CD4-positive, alpha-beta memory T cell (primary cell): ENCODE data around the gene ATP8B2. TPM values are rescaled to one million over a fixed set of nuclear protein-coding genes. Genes with fewer than 3 reads are reported as not detected.

Experiments used
- CTCF ChIA-PET: fragments of 350-600 bp; sonication (Branson Sonifier 250); formaldehyde crosslinking; loops from one replicate; lab custom pipeline; 2021; ENCODE audit warnings: inconsistent platforms; ENCODE audit not compliant: partially characterized antibody; lab: Charles Lee
- POLR2A ChIA-PET: fragments of 350-600 bp; sonication (Branson Sonifier 250); formaldehyde crosslinking; loops from one replicate; lab custom pipeline; 2021; ENCODE audit not compliant: partially characterized antibody; lab: Charles Lee
- DNase-seq, 5 donors: peaks; one replicate each; pipeline versions ENCODE4 v3.0.0 to v3.0.0-alpha.2; 2020 to 2022; ENCODE audit warnings: mixed read lengths in 1 of 5
- H3K27ac ChIP-seq: one replicate; pipeline ENCODE4 v1.7.0; 2013; ENCODE audit warnings: low read depth, low read length
- H3K27me3 ChIP-seq: 2 replicates; pipeline ENCODE4 v1.7.0; 2013; ENCODE audit warnings: mild to moderate bottlenecking, low read length, moderate library complexity; ENCODE audit not compliant: insufficient read depth
- H3K36me3 ChIP-seq: 2 replicates; pipeline ENCODE4 v1.7.0; 2013; ENCODE audit warnings: mild to moderate bottlenecking, low read length, moderate library complexity; ENCODE audit not compliant: insufficient read depth
- H3K4me1 ChIP-seq: 2 replicates; pipeline ENCODE4 v1.7.0; 2013; ENCODE audit warnings: mild to moderate bottlenecking, low read length, moderate library complexity; ENCODE audit not compliant: insufficient read depth
- H3K4me3 ChIP-seq, 2 donors: one replicate each; pipeline ENCODE4 v1.7.0; 2013; ENCODE audit warnings: low read length in 2 of 2, mild to moderate bottlenecking in 1 of 2
- H3K9me3 ChIP-seq, 2 donors: one replicate each; pipeline ENCODE4 v1.7.0; 2013; ENCODE audit warnings: low read length in 2 of 2, control low read depth in 1 of 2; ENCODE audit not compliant: control insufficient read depth in 1 of 2
- H3K27ac Mint-ChIP-seq, 7 donors: one replicate each; pipeline ENCODE4 v1.8.0; 2020 to 2021; ENCODE audit warnings: mixed read lengths in 7 of 7, mild to moderate bottlenecking in 6 of 7, inconsistent platforms in 3 of 7, moderate library complexity in 3 of 7
- H3K27me3 Mint-ChIP-seq, 2 donors: one replicate each; pipeline ENCODE4 v1.8.0; 2020 to 2021; ENCODE audit warnings: mixed read lengths in 2 of 2
- H3K36me3 Mint-ChIP-seq, 2 donors: one replicate each; pipeline ENCODE4 v1.8.0; 2020 to 2021; ENCODE audit warnings: mixed read lengths in 2 of 2, inconsistent platforms in 1 of 2, mild to moderate bottlenecking in 1 of 2
- H3K4me1 Mint-ChIP-seq, 4 donors: one replicate each; pipeline ENCODE4 v1.8.0; 2020 to 2021; ENCODE audit warnings: mixed read lengths in 4 of 4, mild to moderate bottlenecking in 1 of 4
- H3K4me3 Mint-ChIP-seq, 8 donors: one replicate each; pipeline ENCODE4 v1.8.0; 2020 to 2021; ENCODE audit warnings: mixed read lengths in 8 of 8, mild to moderate bottlenecking in 7 of 8, moderate library complexity in 6 of 8, inconsistent platforms in 3 of 8
- H3K9me3 Mint-ChIP-seq, 8 donors: one replicate each; pipeline ENCODE4 v1.8.0; 2020 to 2021; ENCODE audit warnings: mixed read lengths in 8 of 8, mild to moderate bottlenecking in 5 of 8, inconsistent platforms in 3 of 8, moderate library complexity in 1 of 8
- intact Hi-C: fragments of 100-400 bp; cut with micrococcal nuclease; formaldehyde crosslinking; loops from one replicate; pipeline ENCODE4 v1.15.1; 2023
- polyA plus RNA-seq, 2 donors: library from polyadenylated mRNA; unstranded; fragments of 300-500 nt; fragmentation: Illumina TruSeq; gene quantifications; one replicate each; pipeline ENCODE4 v1.2.3, GENCODE V29; 2021
- total RNA-seq, 2 experiments: library from RNA; stranded (reverse); gene quantifications; one replicate each; pipeline ENCODE4 v1.2.3, GENCODE V29; 2021

The ATP8B2 gene
- total and polyA plus RNA-seq, 4 experiments from 2014 or later, result 53.5 to 186 (median 141) TPM

DNA sequence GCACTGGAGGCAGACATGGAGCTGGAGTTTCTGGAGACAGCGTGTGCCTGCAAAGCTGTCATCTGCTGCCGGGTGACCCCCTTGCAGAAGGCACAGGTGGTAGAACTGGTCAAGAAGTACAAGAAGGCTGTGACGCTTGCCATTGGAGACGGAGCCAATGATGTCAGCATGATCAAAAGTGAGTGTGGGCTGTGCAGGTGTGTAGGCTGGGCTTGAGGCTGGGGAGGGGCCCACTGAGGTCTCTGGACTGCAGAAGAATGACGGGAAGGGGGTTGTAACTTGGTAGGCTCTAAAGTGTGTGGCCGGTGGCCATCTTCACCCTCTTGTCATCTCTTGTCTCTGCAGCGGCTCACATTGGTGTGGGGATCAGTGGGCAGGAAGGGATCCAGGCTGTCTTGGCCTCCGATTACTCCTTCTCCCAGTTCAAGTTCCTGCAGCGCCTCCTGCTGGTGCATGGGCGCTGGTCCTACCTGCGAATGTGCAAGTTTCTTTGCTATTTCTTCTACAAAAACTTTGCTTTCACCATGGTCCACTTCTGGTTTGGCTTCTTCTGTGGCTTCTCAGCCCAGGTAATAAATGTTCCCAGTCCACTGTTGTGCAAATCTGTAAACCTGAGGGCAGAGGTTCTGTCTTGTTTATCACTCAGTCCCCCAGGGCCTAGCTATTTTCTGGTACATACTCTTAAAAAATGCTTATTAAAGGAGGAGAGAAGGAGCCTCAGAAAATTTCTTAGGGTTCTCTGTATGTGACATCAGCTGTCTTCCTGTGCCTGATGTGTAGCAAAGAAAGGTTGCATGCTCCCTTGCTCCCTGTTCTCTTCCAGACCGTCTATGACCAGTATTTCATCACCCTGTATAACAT is 19.9 kb downstream of the ATP8B2 start:
- peaks cover 89% of the 10 kb centered on the region for H3K36me3 ChIP-seq
- H3K4me1 ChIP-seq, result peaks cover 96% of the 10 kb centered on the region
- no peaks in the 10 kb centered on the region for H3K27me3 ChIP-seq
- no peaks in the 10 kb centered on the region for H3K27me3 Mint-ChIP-seq
- peak overlapping the region; percentile 66 for H3K27ac ChIP-seq
- peaks cover 54 to 98% (median 76%) of the 10 kb centered on the region in 4 donors for H3K4me1 Mint-ChIP-seq
- H3K36me3 Mint-ChIP-seq, result peaks cover 85 to 88% of the 10 kb centered on the region in 2 donors
- H3K4me3 Mint-ChIP-seq, result peak overlapping the region; percentile 87 to 99 (median 94)
- peak overlapping the region; percentile 86 to 98 (median 92) for H3K27ac Mint-ChIP-seq
- POLR2A ChIA-PET, result interaction anchor here (0.8 to 23.5 kb wide), 8 partner anchors 8 to 146 kb away, joined by 3 to 728 read pairs (median 18); partner anchors contain the start of genes ATP8B2, HAX1 and IL6R
- intact Hi-C loops, result loop anchor here (1.0 to 5.0 kb wide), 4 partner anchors 21 to 212 kb away; partner anchors contain the start of genes HAX1 and UBE2Q1
- no peaks in the 10 kb centered on the region for H3K9me3 Mint-ChIP-seq
- peak overlapping the region; percentile 62 for H3K4me3 ChIP-seq
- no peaks in the 10 kb centered on the region for H3K9me3 ChIP-seq
- DNase-seq, result peak; percentile 75 to 84 (median 81)
- CTCF ChIA-PET, result interaction anchor here (0.7 to 20.2 kb wide), 23 partner anchors 9 to 151 kb away, joined by 3 to 543 read pairs (median 5); partner anchors contain the start of genes ATP8B2 and HAX1

GRCh38 chr1:154346276-154346917 is 21.1 kb downstream of the ATP8B2 start:
- Mint-ChIP-seq H3K4me1 (peaks cover 50 to 91% (median 69%) of the 10 kb centered on the region in 4 donors), H3K4me3 (peak overlapping the region in 5 of 8 donors; percentile 61 to 99 (median 95)), H3K27ac (peak overlapping the region in 2 of 7 donors; percentile 75 to 93), H3K27me3 (no peaks in the 10 kb centered on the region), H3K9me3 (peaks cover 0 to 2% (median 0%) of the 10 kb centered on the region in 8 donors), H3K36me3 (peaks cover 73 to 79% of the 10 kb centered on the region in 2 donors)
- Histone ChIP-seq H3K27ac (peak overlapping the region; percentile 66), H3K9me3 (no peaks in the 10 kb centered on the region), H3K4me1 (peaks cover 92% of the 10 kb centered on the region), H3K36me3 (peaks cover 77% of the 10 kb centered on the region), H3K27me3 (no peaks in the 10 kb centered on the region), H3K4me3 (no peak overlapping the region)
- intact Hi-C loops, result no loop called here
- CTCF ChIA-PET, result interaction anchor here (0.6 to 20.2 kb wide), 12 partner anchors 7 to 1670 kb away, joined by 3 to 543 read pairs (median 5); partner anchors contain the start of genes ATP8B2 and HAX1
- peak in 1 of 5 donors; percentile 31 for DNase-seq
- POLR2A ChIA-PET, result interaction anchor here (0.8 to 23.5 kb wide), 7 partner anchors 7 to 120 kb away, joined by 3 to 728 read pairs (median 30); partner anchors contain the start of genes ATP8B2, HAX1 and IL6R

DNA sequence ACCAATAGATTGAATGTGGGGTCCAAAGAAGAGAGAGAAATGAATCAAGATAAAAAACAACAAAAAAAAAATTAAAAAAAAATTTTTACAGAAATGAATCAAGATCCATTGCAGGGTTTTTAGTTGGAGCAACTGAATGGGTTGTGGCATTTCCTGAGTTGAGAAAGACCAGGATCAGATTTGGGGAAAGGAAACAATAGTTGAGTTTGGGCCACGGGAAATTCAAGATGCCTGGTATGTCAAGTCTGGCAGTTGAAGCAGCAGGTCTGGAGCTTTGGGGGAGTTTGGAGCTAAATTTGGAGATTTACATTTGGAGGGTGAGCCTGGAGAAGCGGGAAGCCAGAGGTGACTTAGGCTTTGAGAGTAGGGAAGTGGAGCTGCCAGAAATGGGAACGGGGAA is 22.6 kb downstream of the ATP8B2 start:
- peak overlapping the region in 5 of 7 donors; percentile 5 to 83 (median 82) for H3K27ac Mint-ChIP-seq
- H3K36me3 Mint-ChIP-seq, result peaks cover 60 to 69% of the 10 kb centered on the region in 2 donors
- H3K9me3 Mint-ChIP-seq, result peaks cover 0 to 2% (median 0%) of the 10 kb centered on the region in 8 donors
- intact Hi-C loops, result no loop called here
- Histone ChIP-seq H3K36me3 (peaks cover 65% of the 10 kb centered on the region), H3K27me3 (no peaks in the 10 kb centered on the region), H3K4me1 (peaks cover 90% of the 10 kb centered on the region), H3K4me3 (no peak overlapping the region), H3K9me3 (no peaks in the 10 kb centered on the region), H3K27ac (no peak overlapping the region)
- no peaks in the 10 kb centered on the region for H3K27me3 Mint-ChIP-seq
- DNase-seq, result peak in 1 of 5 donors; percentile 5
- peaks cover 44 to 91% (median 66%) of the 10 kb centered on the region in 4 donors for H3K4me1 Mint-ChIP-seq
- ChIA-PET CTCF (interaction anchor here (0.6 to 20.2 kb wide), 3 partner anchors 17 to 76 kb away, joined by 3 to 543 read pairs (median 15); partner anchors contain the start of genes ATP8B2 and HAX1), POLR2A (interaction anchor here (1.0 to 23.5 kb wide), 4 partner anchors 13 to 58 kb away, joined by 3 to 728 read pairs (median 4); partner anchors contain the start of gene ATP8B2)
- H3K4me3 Mint-ChIP-seq, result peak overlapping the region in 3 of 8 donors; percentile 27 to 62 (median 53)

GRCh38 chr1:154348429-154349076 is 23.2 kb downstream of the ATP8B2 start:
- Histone ChIP-seq H3K9me3 (no peaks in the 10 kb centered on the region), H3K27ac (no peak overlapping the region), H3K36me3 (peaks cover 59% of the 10 kb centered on the region), H3K4me1 (peaks cover 90% of the 10 kb centered on the region), H3K27me3 (no peaks in the 10 kb centered on the region), H3K4me3 (no peak overlapping the region)
- H3K27me3 Mint-ChIP-seq, result no peaks in the 10 kb centered on the region
- intact Hi-C loops, result no loop called here
- peaks cover 54 to 63% of the 10 kb centered on the region in 2 donors for H3K36me3 Mint-ChIP-seq
- peaks cover 0 to 2% (median 0%) of the 10 kb centered on the region in 8 donors for H3K9me3 Mint-ChIP-seq
- CTCF ChIA-PET, result interaction anchor here (0.6 to 20.2 kb wide), 2 partner anchors 18 to 72 kb away, joined by 3 to 543 read pairs; partner anchors contain the start of gene ATP8B2
- peak in 1 of 5 donors; percentile 17 for DNase-seq
- POLR2A ChIA-PET, result interaction anchor here (0.5 to 23.5 kb wide), 5 partner anchors 19 to 97 kb away, joined by 3 to 728 read pairs (median 4); partner anchors contain the start of genes ATP8B2 and IL6R
- H3K4me3 Mint-ChIP-seq, result peak overlapping the region in 1 of 8 donors; percentile 27
- peaks cover 48 to 91% (median 66%) of the 10 kb centered on the region in 4 donors for H3K4me1 Mint-ChIP-seq
- H3K27ac Mint-ChIP-seq, result peak overlapping the region in 4 of 7 donors; percentile 5 to 84 (median 60)

GRCh38 chr1:154349121-154349520 is 23.8 kb downstream of the ATP8B2 start:
- DNase-seq, result peak in 1 of 5 donors; percentile 8
- Mint-ChIP-seq H3K27ac (peak overlapping the region in 4 of 7 donors; percentile 58 to 96 (median 88)), H3K4me1 (peaks cover 49 to 91% (median 66%) of the 10 kb centered on the region in 4 donors), H3K27me3 (no peaks in the 10 kb centered on the region), H3K9me3 (peaks cover 0 to 2% (median 0%) of the 10 kb centered on the region in 8 donors), H3K4me3 (peak overlapping the region in 3 of 8 donors; percentile 7 to 47 (median 33)), H3K36me3 (peaks cover 49 to 58% of the 10 kb centered on the region in 2 donors)
- H3K4me1 ChIP-seq, result peaks cover 90% of the 10 kb centered on the region
- no peak overlapping the region for H3K4me3 ChIP-seq
- H3K9me3 ChIP-seq, result no peaks in the 10 kb centered on the region
- intact Hi-C loops, result no loop called here
- peaks cover 53% of the 10 kb centered on the region for H3K36me3 ChIP-seq
- no peaks in the 10 kb centered on the region for H3K27me3 ChIP-seq
- CTCF ChIA-PET, result interaction anchor here (1.2 to 20.2 kb wide), 2 partner anchors 19 to 150 kb away, joined by 4 to 543 read pairs; partner anchors contain the start of gene ATP8B2
- POLR2A ChIA-PET, result interaction anchor here (1.0 to 23.5 kb wide), 4 partner anchors 10 to 56 kb away, joined by 3 to 728 read pairs (median 50); partner anchors contain the start of genes ATP8B2 and IL6R
- no peak overlapping the region for H3K27ac ChIP-seq

- peaks cover 40% of the 10 kb centered on the region for H3K36me3 ChIP-seq
- no peak overlapping the region for H3K4me3 ChIP-seq
- H3K9me3 ChIP-seq, result no peaks in the 10 kb centered on the region
- Mint-ChIP-seq H3K27me3 (no peaks in the 10 kb centered on the region), H3K27ac (peak overlapping the region in 4 of 7 donors; percentile 20 to 70 (median 52)), H3K36me3 (peaks cover 37 to 47% of the 10 kb centered on the region in 2 donors), H3K4me3 (peak overlapping the region in 1 of 8 donors; percentile 10), H3K4me1 (peaks cover 40 to 85% (median 60%) of the 10 kb centered on the region in 4 donors), H3K9me3 (peaks cover 0 to 2% (median 0%) of the 10 kb centered on the region in 8 donors)
- no peaks in the 10 kb centered on the region for H3K27me3 ChIP-seq
- peak in 1 of 5 donors; percentile 42 for DNase-seq
- H3K27ac ChIP-seq, result no peak overlapping the region
- intact Hi-C loops, result no loop called here
- ChIA-PET CTCF (interaction anchor here (1.2 to 20.2 kb wide), 6 partner anchors 20 to 151 kb away, joined by 3 to 543 read pairs (median 4); partner anchors contain the start of gene ATP8B2), POLR2A (interaction anchor here (1.3 to 23.5 kb wide), 9 partner anchors 8 to 113 kb away, joined by 4 to 728 read pairs (median 6); partner anchors contain the start of genes ATP8B2 and IL6R)
- H3K4me1 ChIP-seq, result peaks cover 78% of the 10 kb centered on the region
Measured at GRCh38 chr1:154350383-154350782, 25.1 kb downstream of the ATP8B2 start.
